ENCODE measurements around the gene ZNF423.
"Not testable (repeated sequence)": the region's sequence is repeated elsewhere in the genome, so short reads cannot be mapped to it uniquely, and the experiment has no call there.

The ZNF423 gene

DNA sequence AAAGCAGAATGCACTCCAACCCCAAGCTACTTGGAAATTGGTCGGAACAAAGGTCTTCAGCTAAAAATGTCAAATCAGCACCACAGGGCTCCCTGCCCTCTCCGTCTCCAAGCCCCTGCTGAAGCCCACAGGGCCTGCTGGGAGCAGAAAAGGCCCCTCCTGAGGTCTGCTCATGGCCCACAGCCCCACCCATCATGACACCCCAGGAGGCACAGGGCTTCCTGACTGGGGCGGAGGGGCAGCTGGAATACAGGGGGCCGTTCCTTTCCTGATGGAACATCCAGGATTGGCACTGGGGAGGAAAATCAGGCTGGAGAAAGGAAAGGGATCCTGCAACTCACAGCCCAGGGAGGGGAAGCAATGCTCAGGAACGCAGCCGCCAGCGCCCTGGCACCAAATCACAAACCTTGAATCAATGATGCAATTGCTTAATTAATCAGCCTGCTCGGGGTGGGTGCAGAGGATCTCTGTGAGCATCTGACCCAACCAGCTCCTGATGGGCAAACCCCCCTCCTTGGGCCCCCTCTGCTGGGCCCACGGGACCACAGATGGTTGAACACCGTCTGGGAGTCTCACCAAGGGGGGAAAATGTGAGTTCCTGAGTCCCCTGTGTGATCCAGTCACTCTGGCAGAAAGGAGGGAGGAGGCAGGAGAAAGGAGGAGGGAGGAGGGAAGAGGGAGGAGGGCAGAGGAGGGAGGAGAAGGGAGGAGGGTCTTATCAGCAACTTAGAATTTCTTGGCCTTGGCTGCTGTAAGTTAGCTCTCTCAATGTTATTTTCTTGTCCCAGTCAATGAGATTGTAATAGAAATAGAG is 155.5 kb downstream of the ZNF423 start:
- in situ Hi-C loops (cut with MboI; ENCODE audit: low sequenced_read_pairs) = no loop called here

GRCh38 chr16:49699841-49700175 is 156.1 kb downstream of the ZNF423 start:
- in situ Hi-C loops (cut with MboI; ENCODE audit: low sequenced_read_pairs) = no loop called here

GRCh38 chr16:49698931-49699840 is 156.7 kb downstream of the ZNF423 start:
- in situ Hi-C loops (cut with MboI; ENCODE audit: low sequenced_read_pairs) = no loop called here

GRCh38 chr16:49698453-49698815 is 157.5 kb downstream of the ZNF423 start:
- in situ Hi-C loops (cut with MboI; ENCODE audit: low sequenced_read_pairs) = no loop called here

- in situ Hi-C loops (cut with MboI; ENCODE audit: low sequenced_read_pairs) = no loop called here
These were observed 158.1 kb downstream of the ZNF423 start for GRCh38 chr16:49697631-49698452.

GRCh38 chr16:49696414-49697101 is 159.4 kb downstream of the ZNF423 start:
- in situ Hi-C loops (cut with MboI; ENCODE audit: low sequenced_read_pairs) = no loop called here

DNA sequence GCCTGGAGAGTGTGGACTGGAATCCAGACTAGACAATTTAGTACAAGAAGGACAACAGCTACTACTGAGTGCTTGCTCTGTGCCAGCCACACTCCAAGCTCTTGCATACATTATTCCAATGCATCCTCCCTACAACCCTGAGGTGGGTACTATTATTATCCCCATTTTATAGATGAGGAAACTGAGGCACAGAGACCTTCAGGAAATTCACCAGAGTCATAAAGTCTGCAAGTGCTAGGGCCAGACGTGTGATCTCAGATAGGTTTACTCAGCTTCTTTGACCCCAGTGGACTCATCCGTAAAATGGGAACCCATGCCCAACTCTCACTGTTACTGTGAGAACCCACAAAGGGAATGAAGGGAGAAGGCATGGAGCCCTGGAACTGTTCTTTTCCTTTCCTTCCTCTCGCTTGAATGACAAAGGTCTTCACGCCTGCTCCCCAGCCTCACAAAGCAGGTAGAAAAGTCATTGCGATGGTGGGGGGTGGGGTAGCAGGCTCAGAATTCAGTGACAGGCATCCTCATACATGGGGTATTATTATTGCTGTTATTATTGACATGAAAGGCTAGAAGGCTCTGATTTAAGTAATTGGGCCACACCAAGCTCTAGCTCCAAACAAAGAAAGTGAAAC is 160.0 kb downstream of the ZNF423 start:
- in situ Hi-C loops (cut with MboI; ENCODE audit: low sequenced_read_pairs) = no loop called here

DNA sequence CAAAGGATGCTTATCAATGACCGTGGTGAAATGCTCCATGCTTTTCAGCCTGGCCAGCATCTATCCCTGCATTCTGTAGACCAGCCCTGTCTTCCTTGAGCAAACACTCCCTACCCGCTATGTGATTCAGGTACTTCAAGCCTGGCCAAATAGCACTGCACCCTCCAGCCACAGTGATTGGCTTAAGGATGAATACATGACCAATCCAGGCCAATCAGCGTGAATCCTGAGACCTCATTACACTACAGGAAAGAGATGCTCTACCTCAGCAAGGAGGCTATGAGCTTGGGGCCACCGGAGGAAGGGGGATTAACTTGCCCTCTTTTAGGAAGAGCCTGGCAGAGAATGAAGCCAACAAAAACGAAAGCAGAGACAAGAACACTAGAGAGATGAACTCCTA is 162.5 kb downstream of the ZNF423 start:
- in situ Hi-C loops (cut with MboI; ENCODE audit: low sequenced_read_pairs) = no loop called here

DNA sequence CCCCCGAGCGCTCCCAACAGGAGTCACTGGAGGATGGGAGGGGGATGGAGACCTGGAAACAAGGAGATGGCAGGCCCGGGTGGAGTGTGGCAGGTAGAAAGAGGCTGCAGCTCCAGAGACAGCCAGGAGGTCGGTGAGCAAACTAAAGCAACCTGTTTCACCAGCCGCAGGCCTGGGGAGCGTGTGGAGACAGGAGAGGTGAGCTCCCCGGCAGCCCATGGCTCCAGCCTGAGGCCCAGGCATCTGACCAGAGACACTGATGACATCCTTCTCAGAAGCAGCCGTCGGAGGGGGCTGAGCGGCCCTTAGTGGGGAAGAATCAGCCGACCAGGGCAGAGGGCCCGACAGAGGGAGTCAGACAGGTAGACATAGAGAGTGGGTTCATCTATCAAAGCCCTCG is 165.1 kb downstream of the ZNF423 start:
- in situ Hi-C loops (cut with MboI; ENCODE audit: low sequenced_read_pairs) = no loop called here

DNA sequence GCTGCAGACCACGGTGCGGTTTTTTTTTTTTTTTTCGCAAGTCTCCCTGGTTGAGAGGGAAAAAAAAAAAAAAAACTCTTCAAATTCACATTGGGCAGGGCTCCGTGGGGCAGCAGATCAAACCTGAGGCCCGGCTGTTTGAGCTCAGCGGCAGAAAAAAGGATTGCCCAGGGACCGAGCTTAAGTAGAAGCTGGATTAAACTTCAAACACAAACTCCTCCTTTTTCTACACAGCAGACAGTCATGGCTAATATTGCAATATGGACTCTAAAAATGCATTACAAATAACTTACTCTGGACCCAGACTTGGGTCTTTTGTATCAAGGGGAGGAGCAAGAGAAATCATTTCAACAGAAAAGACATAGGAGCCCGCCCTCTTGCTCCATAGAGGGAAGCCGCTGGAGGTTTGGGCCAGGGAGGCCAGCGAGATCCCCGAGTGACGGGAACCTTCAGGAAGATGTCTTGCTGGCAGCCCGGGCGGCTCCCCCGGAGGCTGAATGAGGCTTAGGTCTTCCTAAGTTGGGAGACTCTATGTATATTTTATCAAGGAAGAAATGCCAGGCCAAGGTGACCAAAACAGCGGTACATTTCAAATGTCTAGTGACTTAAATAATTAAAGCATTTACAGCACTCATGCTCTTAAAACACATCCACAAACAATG is 167.7 kb downstream of the ZNF423 start:
- in situ Hi-C loops (cut with MboI; ENCODE audit: low sequenced_read_pairs) = no loop called here

DNA sequence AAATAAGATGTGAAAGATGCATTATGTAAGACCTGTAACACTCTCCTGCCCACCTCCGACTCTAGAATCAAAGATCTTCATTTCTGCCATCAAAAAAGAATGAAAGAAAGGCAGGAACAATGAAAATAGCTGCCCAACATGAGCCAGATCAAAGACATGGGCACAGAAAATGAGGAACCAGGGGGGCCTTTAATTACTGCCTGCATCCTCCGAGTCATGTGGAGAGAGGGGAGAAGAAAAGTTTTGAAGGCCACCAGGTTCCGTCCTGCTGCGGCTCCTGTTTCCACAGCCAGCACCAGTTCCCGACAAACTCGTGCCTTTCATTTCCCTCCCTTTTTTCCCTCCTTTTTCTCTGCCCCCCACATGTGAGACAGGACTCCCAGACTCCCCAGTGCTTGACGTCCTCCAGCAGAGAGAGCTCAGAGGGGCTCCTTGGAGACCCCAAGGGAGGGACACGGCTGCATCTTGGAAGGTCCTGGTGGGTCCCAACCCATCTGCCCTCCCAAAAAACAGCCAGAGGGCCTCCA is 168.4 kb downstream of the ZNF423 start:
- in situ Hi-C loops (cut with MboI; ENCODE audit: low sequenced_read_pairs) = no loop called here

- in situ Hi-C loops (cut with MboI; ENCODE audit: low sequenced_read_pairs) = no loop called here
These were observed 171.2 kb downstream of the ZNF423 start for GRCh38 chr16:49684696-49685095.

- in situ Hi-C loops (cut with MboI; ENCODE audit: low sequenced_read_pairs) = no loop called here
These were observed 173.2 kb downstream of the ZNF423 start for GRCh38 chr16:49682577-49683165.

- in situ Hi-C loops (cut with MboI; ENCODE audit: low sequenced_read_pairs) = no loop called here
These were observed 174.6 kb downstream of the ZNF423 start for GRCh38 chr16:49681217-49681883.

GRCh38 chr16:49679095-49679494 is 176.8 kb downstream of the ZNF423 start:
- in situ Hi-C loops (cut with MboI; ENCODE audit: low sequenced_read_pairs) = no loop called here

GRCh38 chr16:49677661-49678060 is 178.3 kb downstream of the ZNF423 start:
- in situ Hi-C loops (cut with MboI; ENCODE audit: low sequenced_read_pairs) = not testable (repeated sequence)

DNA sequence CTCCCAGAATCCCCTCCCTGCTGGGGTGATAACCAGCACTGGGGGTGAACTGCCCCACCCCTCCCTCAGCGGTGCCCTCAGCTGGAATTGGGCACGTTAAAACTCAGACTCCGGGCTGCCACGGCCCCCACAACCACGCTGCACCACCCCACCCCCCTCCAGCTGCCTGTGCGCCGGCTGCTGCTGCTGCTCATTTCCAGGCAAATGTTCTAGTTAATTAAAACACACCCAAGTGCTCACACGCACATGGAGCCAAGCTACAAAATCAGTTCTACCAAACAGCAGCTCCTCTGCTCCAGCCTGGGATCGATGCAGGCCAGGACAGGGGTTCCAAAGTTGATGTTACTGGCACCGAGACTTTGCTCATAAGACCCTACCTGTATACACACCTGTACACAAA is 180.5 kb downstream of the ZNF423 start:
- in situ Hi-C loops (cut with MboI; ENCODE audit: low sequenced_read_pairs) = no loop called here

- in situ Hi-C loops (cut with MboI; ENCODE audit: low sequenced_read_pairs) = no loop called here
These were observed 180.9 kb downstream of the ZNF423 start for GRCh38 chr16:49674990-49675389.

All from HL-60/S4 (cell line).